ENCODE results near the gene B3GAT3.
"Not testable (repeated sequence)": the region's sequence is repeated elsewhere in the genome, so short reads cannot be mapped to it uniquely, and the experiment has no call there.

- not testable (repeated sequence) for TF ChIP-seq CTCF (conservative IDR thresholded peaks at IDR 0.05); ZFX (IDR thresholded peaks at IDR 0.05)
These were observed 36.4 kb downstream of the B3GAT3 start for GRCh38 chr11:62585356-62585755.
